ENCODE measurements around the gene CATSPERD.
A peak's percentile ranks its signal among the peaks of the same experiment; 100 is the strongest.

The CATSPERD gene

GRCh38 chr19:5806905-5807304 is 86.5 kb downstream of the CATSPERD start:
- no peak for DNase-seq

DNA sequence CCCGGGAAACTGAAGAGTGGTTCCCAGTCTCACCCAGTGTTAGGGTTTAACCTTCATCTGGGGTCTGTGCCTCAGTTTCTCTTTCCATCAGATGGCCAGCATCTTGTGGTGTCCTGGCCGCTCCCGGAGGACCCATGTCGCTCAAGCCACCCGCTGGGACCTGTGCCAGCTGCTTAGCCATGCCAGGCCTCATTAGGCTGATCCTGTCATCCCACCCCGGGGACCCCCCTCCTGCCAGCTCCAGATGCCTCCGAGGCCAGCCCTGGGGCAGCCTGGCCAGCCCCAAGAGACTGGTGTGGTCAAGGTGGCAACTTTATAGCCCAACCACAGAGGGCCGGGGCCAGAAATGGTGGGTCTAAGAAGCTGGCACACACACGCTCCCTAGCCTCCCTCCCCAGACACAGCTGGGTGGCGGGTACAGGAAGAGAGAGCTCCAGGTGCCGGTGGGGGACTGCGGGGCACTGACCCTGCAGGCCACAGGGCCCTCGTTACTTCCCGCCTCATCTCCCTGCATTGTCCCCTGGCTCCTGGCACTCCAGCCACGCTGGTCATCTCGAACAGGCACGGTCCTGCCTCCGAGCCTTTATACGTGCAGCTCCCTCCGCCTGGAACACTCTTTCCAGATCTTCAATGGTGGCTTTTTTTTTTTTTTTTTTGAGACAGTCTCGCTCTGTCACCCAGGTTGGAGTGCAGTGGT is 87.8 kb downstream of the CATSPERD start:
- DNase-seq = no peak

GRCh38 chr19:5809053-5809452 is 88.6 kb downstream of the CATSPERD start:
- DNase-seq = no peak

GRCh38 chr19:5809469-5809868 is 89.0 kb downstream of the CATSPERD start:
- no peak for DNase-seq

DNA sequence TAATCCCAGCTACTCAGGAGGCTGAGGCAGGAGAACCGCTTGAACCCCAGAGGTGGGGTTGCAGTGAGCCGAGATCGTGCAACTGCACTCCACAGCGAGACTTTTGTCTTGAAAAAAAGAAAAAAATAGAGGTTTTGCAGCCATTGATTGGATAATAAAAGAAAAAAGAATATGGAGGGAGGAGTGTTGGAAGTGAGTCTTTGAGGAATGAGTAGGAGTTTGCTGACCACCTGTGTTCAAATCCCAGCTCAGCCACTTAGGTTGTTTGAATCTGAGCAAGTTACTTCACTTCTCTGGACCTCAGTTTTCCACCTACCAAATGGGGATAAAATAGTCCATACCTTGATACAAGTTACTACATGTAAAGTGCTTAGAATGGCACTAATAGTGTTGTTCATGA is 90.7 kb downstream of the CATSPERD start:
- DNase-seq = no peak

DNA sequence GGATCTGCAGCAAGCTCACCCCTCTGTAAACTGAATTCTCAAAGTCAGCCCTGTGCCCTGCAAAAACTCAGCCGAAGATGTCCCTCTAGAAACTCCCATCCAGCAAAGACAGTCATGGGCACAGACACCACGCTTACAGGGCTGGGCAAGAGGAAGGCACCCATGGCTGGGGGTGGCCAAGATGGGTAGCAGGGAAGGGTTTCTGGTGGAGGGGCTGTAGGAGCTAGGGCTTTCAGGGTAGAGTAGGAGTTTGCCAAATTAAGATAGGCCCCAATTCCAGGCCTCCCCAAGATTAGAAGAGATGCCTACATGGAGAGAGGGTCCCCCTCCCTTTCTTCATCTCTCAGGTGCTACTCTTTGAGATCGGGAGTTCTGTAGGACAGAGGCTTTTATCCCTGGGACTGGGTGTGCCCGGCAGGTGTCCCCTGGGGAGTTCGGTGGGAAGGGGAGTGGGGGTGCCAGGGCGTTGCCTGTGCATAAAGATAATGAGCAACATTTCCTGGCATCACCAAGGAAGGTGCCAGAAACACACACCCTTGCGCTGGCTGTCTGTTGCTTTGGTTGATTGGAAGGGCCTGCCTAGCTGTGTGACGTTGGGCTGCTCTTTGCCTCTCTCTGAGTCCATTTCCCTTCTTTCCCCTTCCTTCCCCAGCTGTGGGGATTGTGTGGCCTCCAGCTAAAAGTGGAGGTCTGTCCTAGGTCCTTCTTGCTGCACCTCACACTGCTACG is 93.8 kb downstream of the CATSPERD start:
- DNase-seq = no peak

- no peak for DNase-seq
These were observed 94.4 kb downstream of the CATSPERD start for GRCh38 chr19:5814852-5815246.

GRCh38 chr19:5817218-5817617 is 96.8 kb downstream of the CATSPERD start:
- DNase-seq = no peak

- DNase-seq = no peak
These were observed 98.2 kb downstream of the CATSPERD start for GRCh38 chr19:5818594-5818993.

DNA sequence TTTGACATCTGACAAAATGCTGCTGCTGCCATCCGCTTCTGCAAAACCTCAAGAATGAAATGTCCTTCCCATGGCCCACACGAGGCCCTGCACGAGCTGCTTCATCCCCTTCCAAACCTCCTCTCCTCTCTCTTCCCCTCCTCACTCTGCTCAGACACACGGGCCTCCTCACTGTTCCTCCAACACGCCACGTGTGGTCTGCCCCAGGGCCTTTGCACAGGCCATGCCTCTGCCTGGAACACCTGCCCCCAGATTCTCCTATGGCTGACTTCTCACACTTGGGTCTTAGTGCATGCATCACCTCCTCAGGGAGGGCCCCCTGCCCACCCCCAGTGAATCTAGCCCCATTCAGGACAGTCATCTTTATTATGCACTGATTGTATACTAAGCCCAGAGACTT is 100.3 kb downstream of the CATSPERD start:
- DNase-seq = no peak

DNA sequence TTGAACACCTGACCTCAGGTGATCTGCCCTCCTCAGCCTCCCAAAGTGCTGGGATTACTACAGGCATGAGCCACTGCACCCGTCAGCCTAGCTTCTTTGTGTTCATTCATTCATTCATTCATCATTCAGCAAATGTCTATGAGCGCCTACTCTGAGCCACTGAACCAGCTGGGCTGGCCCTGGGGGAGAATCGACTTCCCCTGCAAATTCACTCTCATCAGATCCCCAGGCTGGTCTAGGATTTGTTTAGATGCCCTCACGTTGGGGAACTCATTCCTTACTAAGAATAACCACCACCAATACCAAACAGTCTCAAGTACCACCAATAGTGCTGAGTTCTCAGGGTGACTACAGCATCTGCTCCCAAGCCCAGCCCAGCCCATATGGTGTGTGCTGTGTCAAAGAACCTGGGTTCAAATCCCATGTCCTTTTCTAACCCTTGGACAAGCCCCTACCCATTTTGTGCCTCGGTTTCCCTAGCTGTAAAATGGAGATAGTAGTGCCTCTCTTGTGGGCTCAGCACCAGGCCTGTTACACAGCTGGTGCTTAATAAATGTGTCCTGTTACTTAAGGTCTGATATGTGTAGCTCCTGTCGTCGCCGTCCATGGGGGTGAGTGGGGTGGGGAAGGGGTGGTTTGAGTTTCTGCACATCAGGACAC is 101.2 kb downstream of the CATSPERD start:
- DNase-seq = no peak

- DNase-seq = no peak
These were observed 101.9 kb downstream of the CATSPERD start for GRCh38 chr19:5822181-5822844.

DNA sequence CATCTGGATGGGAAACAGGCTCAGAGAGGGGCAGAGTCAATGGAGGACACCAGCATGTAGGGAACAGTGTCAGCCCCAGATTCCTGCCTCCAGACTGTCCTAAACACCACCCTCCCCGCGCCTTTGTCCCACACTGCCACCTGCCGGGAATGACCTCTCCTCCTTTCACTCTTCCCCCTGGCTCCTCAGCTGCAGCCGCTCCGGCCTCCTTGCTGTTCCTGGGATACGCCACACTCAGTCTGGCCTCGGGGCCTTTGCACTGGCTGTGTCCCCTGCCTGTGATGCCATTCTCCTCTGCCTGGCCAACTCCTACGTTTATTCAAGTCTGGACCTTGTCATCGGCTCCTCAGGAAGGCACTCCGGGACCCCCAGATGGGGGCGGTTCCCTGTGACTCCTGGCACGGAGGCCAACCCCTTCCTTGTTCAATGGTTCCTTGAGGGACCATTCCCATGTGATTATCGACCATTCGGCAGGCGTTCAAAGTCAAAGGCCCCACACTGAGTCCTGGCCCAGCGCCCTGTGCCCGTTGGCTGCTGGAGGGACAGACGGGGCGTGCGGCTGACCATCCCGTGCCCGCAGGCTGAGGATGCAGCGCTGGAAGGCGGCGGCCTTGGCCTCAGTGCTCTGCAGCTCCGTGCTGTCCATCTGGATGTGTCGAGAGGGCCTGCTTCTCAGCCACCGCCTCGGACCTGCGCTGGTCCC is 103.3 kb downstream of the CATSPERD start:
- DNase-seq = no peak

DNA sequence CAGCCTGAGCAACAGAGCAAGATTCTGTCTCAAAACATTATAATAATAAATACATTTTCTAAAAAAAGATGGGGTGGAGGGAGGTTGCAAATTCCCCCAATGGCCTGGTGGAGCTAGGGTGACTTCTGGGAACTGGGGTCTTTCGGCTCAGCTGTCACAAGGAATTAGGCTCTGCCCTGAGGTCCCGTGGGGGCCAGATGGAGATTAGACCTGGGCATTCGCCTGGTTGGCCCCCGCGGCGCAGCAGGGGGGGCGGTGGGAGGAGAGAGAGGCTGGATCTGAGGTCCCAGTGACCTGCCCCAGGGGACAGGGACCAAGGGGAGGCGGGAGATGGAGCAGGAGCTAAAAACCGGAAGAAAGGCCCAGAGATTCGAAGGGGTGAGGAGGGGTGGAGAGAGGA is 104.3 kb downstream of the CATSPERD start:
- DNase-seq = no peak

- no peak for DNase-seq
These were observed 104.7 kb downstream of the CATSPERD start for GRCh38 chr19:5825178-5825577.

DNA sequence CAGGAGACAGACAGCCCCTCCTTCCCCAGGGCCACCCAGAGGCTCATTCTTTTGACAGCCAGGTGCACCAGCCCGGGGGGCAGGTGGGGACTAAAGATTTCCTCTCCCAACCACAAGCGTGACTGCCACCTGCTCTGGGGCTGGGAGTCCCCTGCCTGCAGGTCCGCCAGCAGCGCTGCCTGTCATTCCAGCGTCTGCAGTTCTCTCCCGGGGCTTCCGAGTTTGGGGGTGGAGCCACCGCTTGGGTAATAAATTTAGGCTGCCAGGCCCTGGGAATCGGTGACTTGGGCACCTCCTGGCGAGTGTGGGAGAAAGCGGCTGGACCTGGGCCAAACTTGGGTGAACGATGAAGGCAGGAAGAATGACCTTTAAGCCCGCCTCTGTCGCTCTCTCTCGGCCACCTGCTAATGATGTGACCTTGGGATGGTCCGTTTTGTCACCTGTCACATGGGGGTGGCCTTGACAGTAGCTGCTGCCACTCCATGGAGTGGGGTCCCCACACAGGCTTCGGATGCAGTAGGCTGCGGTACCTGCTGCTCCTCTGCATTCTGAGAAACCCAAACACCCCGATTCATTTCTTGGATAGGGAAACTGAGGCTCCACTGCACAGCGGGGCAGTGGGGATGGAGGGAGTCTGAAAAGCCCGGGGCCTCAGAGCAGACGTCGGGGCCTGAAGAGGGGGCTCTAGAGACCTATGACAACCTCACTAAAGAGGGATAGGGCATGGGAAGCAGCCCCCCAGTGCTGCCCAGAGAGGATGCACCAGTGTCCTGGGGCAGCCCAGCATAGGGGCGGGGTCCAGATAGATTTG is 106.3 kb downstream of the CATSPERD start:
- DNase-seq = no peak

DNA sequence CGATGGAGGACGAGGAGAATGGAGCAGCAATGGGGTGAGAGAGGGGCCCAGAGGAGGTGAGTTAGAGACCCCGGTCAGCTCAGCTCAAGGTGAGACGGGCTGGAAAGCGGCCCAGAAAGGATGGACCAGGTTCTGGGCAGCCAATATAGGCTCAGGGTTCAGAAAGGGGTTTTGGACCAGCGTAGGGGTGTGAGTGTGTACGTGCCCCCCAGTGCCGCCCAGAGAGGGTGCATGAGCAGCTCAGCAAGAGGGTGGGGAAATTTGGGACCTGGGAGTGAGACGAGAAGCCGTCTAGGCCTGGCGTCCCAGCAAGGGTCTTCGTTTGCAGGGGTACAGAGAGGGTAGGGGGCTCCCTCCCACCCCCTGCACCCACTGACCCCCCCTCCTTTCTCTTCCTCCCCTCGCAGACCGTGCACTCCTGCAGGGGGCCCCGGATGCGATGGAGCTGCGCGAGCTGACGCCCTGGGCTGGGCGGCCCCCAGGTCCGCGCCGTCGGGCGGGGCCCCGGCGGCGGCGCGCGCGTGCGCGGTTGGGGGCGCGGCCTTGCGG is 107.0 kb downstream of the CATSPERD start:
- DNase-seq = no peak

- peak; percentile 93 to 96 for DNase-seq
These were observed 107.6 kb downstream of the CATSPERD start for GRCh38 chr19:5827891-5828660.
